SK-N-SH treated with all-trans-retinoic acid at 6 μM for 48 hours (cell line): ENCODE results near the gene GPS2.

Experiments used
- CSDC2 ChIP-seq: fragments of 250-450 bp; sonication (Bioruptor Pico); IDR thresholded peaks from 2 replicates; pipeline ENCODE4 v1.5.0; 2020; ENCODE audit warnings: mild to moderate bottlenecking, moderate library complexity
- ESRRG ChIP-seq: fragments of 250-450 bp; sonication (Bioruptor Pico); IDR thresholded peaks from 2 replicates; pipeline ENCODE4 v1.6.1; 2021; ENCODE audit warnings: mild to moderate bottlenecking
- GLIS3 ChIP-seq: fragments of 250-450 bp; sonication (Bioruptor Pico); IDR thresholded peaks from 2 replicates; pipeline ENCODE4 v1.5.0; 2020; ENCODE audit warnings: mild to moderate bottlenecking, moderate library complexity
- ISL1 ChIP-seq: fragments of 250-450 bp; sonication (Bioruptor Pico); IDR thresholded peaks from 2 replicates; pipeline ENCODE4 v2.1.2; 2022; ENCODE audit warnings: mild to moderate bottlenecking, moderate library complexity
- PPARA ChIP-seq: fragments of 250-450 bp; sonication (Bioruptor Pico); IDR thresholded peaks from 2 replicates; pipeline ENCODE4 v1.5.0; 2020; ENCODE audit warnings: mild to moderate bottlenecking, borderline replicate concordance
- RARB ChIP-seq: fragments of 250-450 bp; sonication (Bioruptor Pico); IDR thresholded peaks from 2 replicates; pipeline ENCODE4 v1.8.0; 2021; ENCODE audit warnings: mild to moderate bottlenecking, moderate library complexity
- TCF4 ChIP-seq: fragments of 250-450 bp; sonication (Bioruptor Pico); IDR thresholded peaks from 2 replicates; pipeline ENCODE4 v1.8.0; 2021; ENCODE audit warnings: mild to moderate bottlenecking, moderate library complexity, borderline replicate concordance
- ZFP3 ChIP-seq: fragments of 250-450 bp; sonication (Bioruptor Pico); IDR thresholded peaks from 2 replicates; pipeline ENCODE4 v1.5.0; 2020; ENCODE audit warnings: mild to moderate bottlenecking, moderate library complexity
- ZFP30 ChIP-seq: fragments of 450-650 bp; formaldehyde crosslinking; IDR thresholded peaks from 2 replicates; pipeline ENCODE4 v1.5.0; 2022; ENCODE audit warnings: mild to moderate bottlenecking, moderate library complexity
- ZNF70 ChIP-seq: fragments of 450-650 bp; formaldehyde crosslinking; IDR thresholded peaks from 2 replicates; pipeline ENCODE4 v1.5.0; 2020; ENCODE audit warnings: mild to moderate bottlenecking, moderate library complexity
- TF ChIP-seq, protein P1 (sequence below): fragments of 250-450 bp; sonication (Bioruptor Pico); IDR thresholded peaks from 2 replicates; pipeline ENCODE4 v1.8.0; 2020; ENCODE audit warnings: mild to moderate bottlenecking, moderate library complexity, borderline replicate concordance
- TF ChIP-seq, protein P2 (sequence below): fragments of 250-450 bp; sonication (Bioruptor Pico); IDR thresholded peaks from 2 replicates; pipeline ENCODE4 v1.8.0; 2021; ENCODE audit warnings: low read depth, mild to moderate bottlenecking, moderate library complexity, borderline replicate concordance
- TF ChIP-seq, protein P3 (sequence below): fragments of 250-450 bp; sonication (Bioruptor Pico); IDR thresholded peaks from 2 replicates; pipeline ENCODE4 v1.5.1; 2020; ENCODE audit warnings: low read depth, mild to moderate bottlenecking, moderate library complexity
- TF ChIP-seq, protein P4 (sequence below): fragments of 250-450 bp; sonication (Bioruptor Pico); IDR thresholded peaks from 2 replicates; pipeline ENCODE4 v1.5.1; 2021; ENCODE audit warnings: mild to moderate bottlenecking, moderate library complexity

DNA sequence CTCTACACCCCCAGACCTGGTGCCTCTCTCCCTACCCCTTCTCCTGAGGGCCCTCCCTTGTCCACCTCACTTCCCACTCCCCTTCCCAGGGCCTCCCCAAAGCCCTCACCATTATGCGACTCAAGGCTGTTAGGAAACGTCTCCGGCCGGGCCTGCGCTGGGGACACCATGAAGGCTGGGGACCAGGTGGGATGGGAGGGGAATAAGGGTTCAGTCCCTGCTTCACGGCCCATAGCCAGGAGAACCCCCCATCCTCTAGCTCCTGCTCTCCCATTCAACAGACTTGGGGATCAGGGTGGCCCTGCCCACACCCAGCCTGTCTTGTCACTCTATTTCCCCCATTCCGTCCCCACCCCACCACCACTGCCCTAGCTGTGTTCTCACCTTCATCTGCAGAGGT lies 11.9 kb upstream of the GPS2 start:
- TF ChIP-seq, protein P1, sequence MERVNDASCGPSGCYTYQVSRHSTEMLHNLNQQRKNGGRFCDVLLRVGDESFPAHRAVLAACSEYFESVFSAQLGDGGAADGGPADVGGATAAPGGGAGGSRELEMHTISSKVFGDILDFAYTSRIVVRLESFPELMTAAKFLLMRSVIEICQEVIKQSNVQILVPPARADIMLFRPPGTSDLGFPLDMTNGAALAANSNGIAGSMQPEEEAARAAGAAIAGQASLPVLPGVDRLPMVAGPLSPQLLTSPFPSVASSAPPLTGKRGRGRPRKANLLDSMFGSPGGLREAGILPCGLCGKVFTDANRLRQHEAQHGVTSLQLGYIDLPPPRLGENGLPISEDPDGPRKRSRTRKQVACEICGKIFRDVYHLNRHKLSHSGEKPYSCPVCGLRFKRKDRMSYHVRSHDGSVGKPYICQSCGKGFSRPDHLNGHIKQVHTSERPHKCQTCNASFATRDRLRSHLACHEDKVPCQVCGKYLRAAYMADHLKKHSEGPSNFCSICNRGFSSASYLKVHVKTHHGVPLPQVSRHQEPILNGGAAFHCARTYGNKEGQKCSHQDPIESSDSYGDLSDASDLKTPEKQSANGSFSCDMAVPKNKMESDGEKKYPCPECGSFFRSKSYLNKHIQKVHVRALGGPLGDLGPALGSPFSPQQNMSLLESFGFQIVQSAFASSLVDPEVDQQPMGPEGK (CRISPR knock-in tag), result no peak
- no peak for TF ChIP-seq CSDC2 (CRISPR knock-in tag)
- no peak for TF ChIP-seq RARB (CRISPR knock-in tag)
- no peak for TF ChIP-seq ISL1 (CRISPR knock-in tag)
- TF ChIP-seq ZFP30 (CRISPR knock-in tag), result no peak
- no peak for TF ChIP-seq ESRRG (CRISPR knock-in tag)
- TF ChIP-seq ZFP3 (CRISPR knock-in tag), result no peak
- TF ChIP-seq, protein P2, sequence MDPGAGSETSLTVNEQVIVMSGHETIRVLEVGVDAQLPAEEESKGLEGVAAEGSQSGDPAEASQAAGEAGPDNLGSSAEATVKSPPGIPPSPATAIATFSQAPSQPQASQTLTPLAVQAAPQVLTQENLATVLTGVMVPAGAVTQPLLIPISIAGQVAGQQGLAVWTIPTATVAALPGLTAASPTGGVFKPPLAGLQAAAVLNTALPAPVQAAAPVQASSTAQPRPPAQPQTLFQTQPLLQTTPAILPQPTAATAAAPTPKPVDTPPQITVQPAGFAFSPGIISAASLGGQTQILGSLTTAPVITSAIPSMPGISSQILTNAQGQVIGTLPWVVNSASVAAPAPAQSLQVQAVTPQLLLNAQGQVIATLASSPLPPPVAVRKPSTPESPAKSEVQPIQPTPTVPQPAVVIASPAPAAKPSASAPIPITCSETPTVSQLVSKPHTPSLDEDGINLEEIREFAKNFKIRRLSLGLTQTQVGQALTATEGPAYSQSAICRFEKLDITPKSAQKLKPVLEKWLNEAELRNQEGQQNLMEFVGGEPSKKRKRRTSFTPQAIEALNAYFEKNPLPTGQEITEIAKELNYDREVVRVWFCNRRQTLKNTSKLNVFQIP (CRISPR knock-in tag), result no peak
- no peak for TF ChIP-seq PPARA (CRISPR knock-in tag)
- TF ChIP-seq, protein P3, sequence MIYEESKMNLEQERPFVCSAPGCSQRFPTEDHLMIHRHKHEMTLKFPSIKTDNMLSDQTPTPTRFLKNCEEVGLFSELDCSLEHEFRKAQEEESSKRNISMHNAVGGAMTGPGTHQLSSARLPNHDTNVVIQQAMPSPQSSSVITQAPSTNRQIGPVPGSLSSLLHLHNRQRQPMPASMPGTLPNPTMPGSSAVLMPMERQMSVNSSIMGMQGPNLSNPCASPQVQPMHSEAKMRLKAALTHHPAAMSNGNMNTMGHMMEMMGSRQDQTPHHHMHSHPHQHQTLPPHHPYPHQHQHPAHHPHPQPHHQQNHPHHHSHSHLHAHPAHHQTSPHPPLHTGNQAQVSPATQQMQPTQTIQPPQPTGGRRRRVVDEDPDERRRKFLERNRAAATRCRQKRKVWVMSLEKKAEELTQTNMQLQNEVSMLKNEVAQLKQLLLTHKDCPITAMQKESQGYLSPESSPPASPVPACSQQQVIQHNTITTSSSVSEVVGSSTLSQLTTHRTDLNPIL, result no peak
- no peak for TF ChIP-seq TCF4 (CRISPR knock-in tag)
- TF ChIP-seq, protein P4, sequence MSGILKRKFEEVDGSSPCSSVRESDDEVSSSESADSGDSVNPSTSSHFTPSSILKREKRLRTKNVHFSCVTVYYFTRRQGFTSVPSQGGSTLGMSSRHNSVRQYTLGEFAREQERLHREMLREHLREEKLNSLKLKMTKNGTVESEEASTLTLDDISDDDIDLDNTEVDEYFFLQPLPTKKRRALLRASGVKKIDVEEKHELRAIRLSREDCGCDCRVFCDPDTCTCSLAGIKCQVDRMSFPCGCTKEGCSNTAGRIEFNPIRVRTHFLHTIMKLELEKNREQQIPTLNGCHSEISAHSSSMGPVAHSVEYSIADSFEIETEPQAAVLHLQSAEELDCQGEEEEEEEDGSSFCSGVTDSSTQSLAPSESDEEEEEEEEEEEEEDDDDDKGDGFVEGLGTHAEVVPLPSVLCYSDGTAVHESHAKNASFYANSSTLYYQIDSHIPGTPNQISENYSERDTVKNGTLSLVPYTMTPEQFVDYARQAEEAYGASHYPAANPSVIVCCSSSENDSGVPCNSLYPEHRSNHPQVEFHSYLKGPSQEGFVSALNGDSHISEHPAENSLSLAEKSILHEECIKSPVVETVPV (CRISPR knock-in tag), result no peak
- TF ChIP-seq GLIS3 (CRISPR knock-in tag), result no peak
- TF ChIP-seq ZNF70, result no peak
